Panc1 (cell line): ENCODE measurements around the gene NR1H4. TPM values are rescaled to one million over a fixed set of nuclear protein-coding genes. Genes with fewer than 3 reads are reported as not detected.

Experiments used
- ATAC-seq: fragments of 200-7000 bp; cut with Tn5 transposase; 2 replicates; pipeline ENCODE4 v1.9.1; 2020; ENCODE audit warnings: mild to moderate bottlenecking, moderate library complexity
- BruUV-seq: library from RNA; stranded (reverse); fragments of 400-500 nt; replicated peaks from 2 replicates; lab custom pipeline; 2021; lab: Mats Ljungman, UMichigan
- CTCF ChIA-PET: fragments of 300-600 bp; sonication (Branson Sonifier 250); formaldehyde crosslinking; loops from one replicate; lab custom pipeline; 2022; ENCODE audit warnings: antibody characterized with exemption; lab: Charles Lee
- POLR2A ChIA-PET: fragments of 300-600 bp; sonication (Branson Sonifier 250); formaldehyde crosslinking; loops from one replicate; lab custom pipeline; 2022; ENCODE audit warnings: antibody characterized with exemption; lab: Charles Lee
- DNase-seq: peaks from one replicate; pipeline ENCODE4 v3.0.0-alpha.2; 2010; ENCODE audit warnings: low read depth, low spot score
- H3K27ac ChIP-seq: 2 replicates; pipeline ENCODE4 v1.5.1; 2011; ENCODE audit warnings: mild to moderate bottlenecking, low read length, inconsistent platforms
- H3K27me3 ChIP-seq: fragments of 200-500 bp; sonication (Bioruptor generic); 2 replicates; pipeline ENCODE4 v1.6.0; 2014; ENCODE audit warnings: low read length, inconsistent platforms; ENCODE audit not compliant: control insufficient read depth, insufficient read depth
- H3K36me3 ChIP-seq: fragments of 200-500 bp; sonication (Bioruptor generic); 2 replicates; pipeline ENCODE4 v1.5.1; 2014; ENCODE audit warnings: inconsistent platforms, mild to moderate bottlenecking, low read length, moderate library complexity; ENCODE audit not compliant: control insufficient read depth, insufficient read depth
- H3K4me1 ChIP-seq: 2 replicates; pipeline ENCODE4 v1.5.1; 2011; ENCODE audit warnings: inconsistent platforms, mild to moderate bottlenecking, low read length, moderate library complexity; ENCODE audit not compliant: control insufficient read depth, insufficient read depth
- H3K4me3 ChIP-seq, 2 experiments: 2 replicates each; pipeline ENCODE4 v1.5.1; 2011 to 2012; ENCODE audit warnings: low read depth in 2 of 2, low read length in 2 of 2, mild to moderate bottlenecking in 2 of 2, inconsistent platforms in 1 of 2, moderate library complexity in 1 of 2
- H3K9me3 ChIP-seq: fragments of 200-500 bp; sonication (Bioruptor generic); 2 replicates; pipeline ENCODE4 v1.5.1; 2014; ENCODE audit warnings: low read depth, mild to moderate bottlenecking, inconsistent platforms, low read length, moderate library complexity; ENCODE audit not compliant: control insufficient read depth, insufficient read depth
- POLR2AphosphoS5 ChIP-seq: IDR thresholded peaks from 2 replicates; pipeline ENCODE4 v1.6.1; 2012; ENCODE audit warnings: mild to moderate bottlenecking, low read depth, low read length, moderate library complexity
- SIN3A ChIP-seq: IDR thresholded peaks from 2 replicates; pipeline ENCODE4 v1.6.1; 2012; ENCODE audit warnings: low read depth, mild to moderate bottlenecking, low read length, moderate library complexity, borderline replicate concordance; ENCODE audit not compliant: insufficient read depth
- TCF7L2 ChIP-seq: IDR thresholded peaks from 2 replicates; pipeline ENCODE4 v1.6.1; 2011; ENCODE audit warnings: mild to moderate bottlenecking, low read depth, low read length, inconsistent platforms
- in situ Hi-C: cut with HindIII; loops from 2 replicates; pipeline ENCODE4 v1.10.0; 2016; ENCODE audit warnings: low sequenced_read_pairs, low pct_unique_long_range_greater_than_20kb
- intact Hi-C: fragments of 100-400 bp; cut with micrococcal nuclease; formaldehyde crosslinking; loops from one replicate; pipeline ENCODE4 v1.10.0; 2022; ENCODE audit not compliant: unreplicated experiment
- total RNA-seq: library from RNA; stranded (reverse); gene quantifications from one replicate; pipeline ENCODE4 v1.2.1, GENCODE V29; 2021; ENCODE audit not compliant: unreplicated experiment
- TF ChIP-seq, protein P1 (sequence below), 2 experiments: IDR thresholded peaks; 2 replicates each; pipeline ENCODE4 v1.6.1; 2011 to 2012; ENCODE audit warnings: low read depth in 2 of 2, control low read depth in 1 of 2, low read length in 1 of 2, mild to moderate bottlenecking in 1 of 2, moderate library complexity in 1 of 2; ENCODE audit not compliant: insufficient read depth in 1 of 2
- TF ChIP-seq, protein P2 (sequence below): fragments of 450-650 bp; IDR thresholded peaks from 2 replicates; pipeline ENCODE4 v1.5.1; 2017; ENCODE audit warnings: mild to moderate bottlenecking

The NR1H4 gene
- total RNA-seq, 1 experiment from 2014 or later = not detected

DNA sequence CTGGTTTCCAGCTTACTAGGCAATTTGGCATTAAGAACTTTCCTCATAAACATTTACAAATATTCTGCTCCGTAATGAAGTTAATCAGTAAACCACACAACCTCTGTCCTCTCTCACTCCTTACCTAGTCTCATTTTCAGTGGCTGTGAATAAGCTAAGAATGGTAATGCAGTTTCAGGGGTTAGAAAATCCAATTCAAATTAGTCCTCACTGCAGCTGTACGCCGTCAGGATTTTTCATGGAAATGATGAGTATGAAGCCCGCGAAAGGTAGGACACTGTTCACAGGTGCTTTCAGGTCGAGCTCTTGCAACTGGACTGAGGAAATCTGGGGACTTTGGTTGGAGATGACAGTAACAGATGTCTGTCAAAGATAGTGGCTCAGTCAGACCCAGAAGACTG lies 29.6 kb downstream of the NR1H4 start:
- H3K36me3 ChIP-seq = no peaks in the 10 kb centered on the region
- no peak overlapping the region for H3K27ac ChIP-seq
- ATAC-seq = no peak
- DNase-seq = no peak
- TF ChIP-seq, protein P1, sequence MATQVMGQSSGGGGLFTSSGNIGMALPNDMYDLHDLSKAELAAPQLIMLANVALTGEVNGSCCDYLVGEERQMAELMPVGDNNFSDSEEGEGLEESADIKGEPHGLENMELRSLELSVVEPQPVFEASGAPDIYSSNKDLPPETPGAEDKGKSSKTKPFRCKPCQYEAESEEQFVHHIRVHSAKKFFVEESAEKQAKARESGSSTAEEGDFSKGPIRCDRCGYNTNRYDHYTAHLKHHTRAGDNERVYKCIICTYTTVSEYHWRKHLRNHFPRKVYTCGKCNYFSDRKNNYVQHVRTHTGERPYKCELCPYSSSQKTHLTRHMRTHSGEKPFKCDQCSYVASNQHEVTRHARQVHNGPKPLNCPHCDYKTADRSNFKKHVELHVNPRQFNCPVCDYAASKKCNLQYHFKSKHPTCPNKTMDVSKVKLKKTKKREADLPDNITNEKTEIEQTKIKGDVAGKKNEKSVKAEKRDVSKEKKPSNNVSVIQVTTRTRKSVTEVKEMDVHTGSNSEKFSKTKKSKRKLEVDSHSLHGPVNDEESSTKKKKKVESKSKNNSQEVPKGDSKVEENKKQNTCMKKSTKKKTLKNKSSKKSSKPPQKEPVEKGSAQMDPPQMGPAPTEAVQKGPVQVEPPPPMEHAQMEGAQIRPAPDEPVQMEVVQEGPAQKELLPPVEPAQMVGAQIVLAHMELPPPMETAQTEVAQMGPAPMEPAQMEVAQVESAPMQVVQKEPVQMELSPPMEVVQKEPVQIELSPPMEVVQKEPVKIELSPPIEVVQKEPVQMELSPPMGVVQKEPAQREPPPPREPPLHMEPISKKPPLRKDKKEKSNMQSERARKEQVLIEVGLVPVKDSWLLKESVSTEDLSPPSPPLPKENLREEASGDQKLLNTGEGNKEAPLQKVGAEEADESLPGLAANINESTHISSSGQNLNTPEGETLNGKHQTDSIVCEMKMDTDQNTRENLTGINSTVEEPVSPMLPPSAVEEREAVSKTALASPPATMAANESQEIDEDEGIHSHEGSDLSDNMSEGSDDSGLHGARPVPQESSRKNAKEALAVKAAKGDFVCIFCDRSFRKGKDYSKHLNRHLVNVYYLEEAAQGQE (IDR thresholded peaks at IDR 0.05; ENCODE audit: insufficient read depth in 1 of 2, low read depth in 2 of 2, low read length in 1 of 2) = no peak
- no peak for TF ChIP-seq POLR2AphosphoS5
- intact Hi-C loops (no loop called here), in situ Hi-C loops (no loop called here)
- no peaks in the 10 kb centered on the region for H3K27me3 ChIP-seq
- H3K4me3 ChIP-seq = no peak overlapping the region
- ChIA-PET CTCF (no interaction called here), POLR2A (no interaction called here)
- no TSS peak for BruUV-seq
- H3K4me1 ChIP-seq = no peaks in the 10 kb centered on the region
- no peaks in the 10 kb centered on the region for H3K9me3 ChIP-seq

DNA sequence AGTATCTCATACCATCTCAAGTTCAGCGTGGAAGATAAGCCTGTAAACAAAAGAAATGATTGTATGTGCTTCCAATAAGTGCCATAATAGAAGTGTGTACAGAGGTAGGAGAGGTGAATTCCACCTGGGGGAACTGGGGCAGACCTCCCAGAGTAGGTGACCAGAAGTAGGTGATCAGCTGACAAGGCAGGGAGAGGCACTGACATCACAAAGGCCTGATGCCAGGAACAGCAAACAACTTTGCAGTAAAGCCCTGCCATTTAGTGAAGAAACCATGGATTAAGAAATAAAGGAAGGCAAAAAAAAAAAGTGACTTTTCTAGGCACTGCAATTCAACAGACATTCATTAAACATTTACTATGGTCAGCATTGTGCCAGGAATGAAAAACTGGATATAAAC lies 31.1 kb downstream of the NR1H4 start:
- ATAC-seq (no peak), DNase-seq (no peak)
- H3K4me1 ChIP-seq = no peaks in the 10 kb centered on the region
- ChIA-PET POLR2A (no interaction called here), CTCF (no interaction called here)
- H3K9me3 ChIP-seq = no peaks in the 10 kb centered on the region
- in situ Hi-C loops (no loop called here), intact Hi-C loops (no loop called here)
- no peaks in the 10 kb centered on the region for H3K27me3 ChIP-seq
- H3K27ac ChIP-seq = no peak overlapping the region
- no peak overlapping the region for H3K4me3 ChIP-seq
- TF ChIP-seq, protein P2, sequence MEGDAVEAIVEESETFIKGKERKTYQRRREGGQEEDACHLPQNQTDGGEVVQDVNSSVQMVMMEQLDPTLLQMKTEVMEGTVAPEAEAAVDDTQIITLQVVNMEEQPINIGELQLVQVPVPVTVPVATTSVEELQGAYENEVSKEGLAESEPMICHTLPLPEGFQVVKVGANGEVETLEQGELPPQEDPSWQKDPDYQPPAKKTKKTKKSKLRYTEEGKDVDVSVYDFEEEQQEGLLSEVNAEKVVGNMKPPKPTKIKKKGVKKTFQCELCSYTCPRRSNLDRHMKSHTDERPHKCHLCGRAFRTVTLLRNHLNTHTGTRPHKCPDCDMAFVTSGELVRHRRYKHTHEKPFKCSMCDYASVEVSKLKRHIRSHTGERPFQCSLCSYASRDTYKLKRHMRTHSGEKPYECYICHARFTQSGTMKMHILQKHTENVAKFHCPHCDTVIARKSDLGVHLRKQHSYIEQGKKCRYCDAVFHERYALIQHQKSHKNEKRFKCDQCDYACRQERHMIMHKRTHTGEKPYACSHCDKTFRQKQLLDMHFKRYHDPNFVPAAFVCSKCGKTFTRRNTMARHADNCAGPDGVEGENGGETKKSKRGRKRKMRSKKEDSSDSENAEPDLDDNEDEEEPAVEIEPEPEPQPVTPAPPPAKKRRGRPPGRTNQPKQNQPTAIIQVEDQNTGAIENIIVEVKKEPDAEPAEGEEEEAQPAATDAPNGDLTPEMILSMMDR = no peak
- TF ChIP-seq TCF7L2 (no peak), SIN3A (no peak)
- H3K36me3 ChIP-seq = no peaks in the 10 kb centered on the region
- no TSS peak for BruUV-seq

DNA sequence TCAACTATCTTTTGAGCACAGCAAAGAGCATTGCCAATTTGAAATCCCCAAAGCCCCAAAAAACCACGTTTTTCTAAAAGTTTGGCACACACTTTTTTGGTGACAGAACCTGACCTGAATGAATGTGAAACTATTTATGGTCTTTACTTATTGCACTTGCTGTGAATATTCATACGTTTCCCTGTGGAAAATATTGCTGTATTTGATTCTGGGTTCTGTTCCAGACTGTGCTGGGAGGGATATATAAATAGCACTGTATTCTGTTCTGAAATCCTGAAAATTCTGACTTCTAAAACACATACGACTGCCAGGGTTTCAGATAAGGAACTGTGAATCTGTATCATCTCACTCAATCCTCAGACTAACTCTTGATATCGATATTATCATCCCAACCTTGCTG lies 35.1 kb downstream of the NR1H4 start:
- ATAC-seq (no peak), DNase-seq (no peak)
- Histone ChIP-seq H3K9me3 (no peaks in the 10 kb centered on the region), H3K4me1 (no peaks in the 10 kb centered on the region), H3K4me3 (no peak overlapping the region), H3K27ac (no peak overlapping the region), H3K36me3 (no peaks in the 10 kb centered on the region), H3K27me3 (no peaks in the 10 kb centered on the region)
- ChIA-PET CTCF (no interaction called here), POLR2A (no interaction called here)
- in situ Hi-C loops = no loop called here
- no TSS peak for BruUV-seq
- TF ChIP-seq, protein P1 (IDR thresholded peaks at IDR 0.05; ENCODE audit: insufficient read depth in 1 of 2, low read depth in 2 of 2, low read length in 1 of 2) = no peak
- TF ChIP-seq, protein P2 = no peak
- no peak for TF ChIP-seq SIN3A
- no peak for TF ChIP-seq POLR2AphosphoS5
- no peak for TF ChIP-seq TCF7L2
- intact Hi-C loops = no loop called here
